ENCODE data around the gene CALM1. TPM values are rescaled to one million over a fixed set of nuclear protein-coding genes. Genes with fewer than 3 reads are reported as not detected.

Gene CALM1
- total and polyA plus RNA-seq, 2 experiments from 2014 or later, result 405 to 862 TPM

- Histone ChIP-seq H3K27me3 (no peaks in the 10 kb centered on the region), H3K9me2 (replicated peaks; ENCODE audit: insufficient read depth) (no peaks in the 10 kb centered on the region), H3K4me2 (no peak overlapping the region), H3K4me1 (ENCODE audit: insufficient read depth) (no peaks in the 10 kb centered on the region), H3K36me3 (replicated peaks; ENCODE audit: insufficient read depth, low read depth) (no peaks in the 10 kb centered on the region), H3K9me3 (ENCODE audit: low read depth) (no peaks in the 10 kb centered on the region), H4K20me1 (ENCODE audit: insufficient read depth, poor library complexity, severe bottlenecking) (peaks cover 38% of the 10 kb centered on the region), H3K27ac (no peak overlapping the region), H3K79me2 (peaks cover 32% of the 10 kb centered on the region), H2AFZ (no peak overlapping the region), H3K4me3 (no peak overlapping the region)
- TF ChIP-seq CTCF (IDR thresholded peaks at IDR 0.05; ENCODE audit: poor library complexity), result no peak
- 93% methylated on average over 9 of the region's 9 CpGs for WGBS (ENCODE audit: low lambda C conversion rate, missing lambda C conversion rate)
- no peak for DNase-seq (ENCODE audit: low spot score)
These were observed 8.3 kb downstream of the CALM1 start for GRCh38 chr14:90405101-90405500.

DNA sequence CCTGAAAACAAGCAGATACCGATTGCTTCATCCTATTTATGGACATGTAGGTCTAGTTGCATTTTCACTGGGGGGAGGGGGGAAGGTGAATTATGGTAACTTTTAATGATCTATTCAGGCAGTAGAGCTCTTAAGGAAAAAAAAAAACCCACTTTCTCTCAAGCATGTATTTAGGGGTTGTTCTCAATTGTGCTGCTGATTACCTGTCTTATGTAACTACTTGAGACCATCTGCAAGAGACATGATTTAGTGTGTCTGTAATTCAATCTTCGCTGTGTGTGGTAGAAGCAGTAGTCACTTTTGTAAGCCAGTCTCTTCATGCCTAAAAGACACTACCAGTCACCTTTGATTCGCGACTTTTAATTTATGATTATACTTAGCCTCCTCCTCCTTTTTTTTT, 8.9 kb downstream of the CALM1 start:
- 88% methylated on average over 4 of the region's 4 CpGs for WGBS (ENCODE audit: low lambda C conversion rate, missing lambda C conversion rate)
- peaks cover 31% of the 10 kb centered on the region for H4K20me1 ChIP-seq (ENCODE audit: insufficient read depth, poor library complexity, severe bottlenecking)

DNA sequence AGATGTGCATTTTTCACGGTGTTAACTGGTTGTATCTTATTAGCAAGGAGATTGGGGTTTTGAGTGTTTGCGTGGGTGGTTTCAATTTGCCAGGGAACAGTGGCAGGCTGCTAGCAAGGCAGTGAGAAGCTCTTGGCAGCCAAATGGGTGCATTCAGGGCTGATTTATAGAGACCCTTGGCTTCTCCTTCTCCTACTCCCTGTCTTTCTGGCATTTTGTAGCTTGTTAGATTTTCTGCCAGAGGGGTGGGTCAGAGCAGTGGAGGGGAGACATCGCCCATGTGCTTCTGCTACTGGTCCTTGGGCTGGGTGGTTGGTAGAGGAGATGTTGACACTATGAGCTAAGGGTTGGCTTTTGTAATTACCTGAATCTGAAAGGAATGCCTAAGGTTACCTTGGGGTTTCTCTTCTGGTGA, 9.6 kb downstream of the CALM1 start:
- no peaks in the 10 kb centered on the region for H3K4me1 ChIP-seq (ENCODE audit: insufficient read depth)
- TF ChIP-seq CTCF (IDR thresholded peaks at IDR 0.05; ENCODE audit: poor library complexity) (no peak), EZH2 (IDR thresholded peaks at IDR 0.05; ENCODE audit: borderline replicate concordance) (no peak), EZH2phosphoT487 (IDR thresholded peaks at IDR 0.05; ENCODE audit: low read depth, severe bottlenecking, unreplicated experiment) (no peak)
- peaks cover 25% of the 10 kb centered on the region for H4K20me1 ChIP-seq (ENCODE audit: insufficient read depth, poor library complexity, severe bottlenecking)
- H3K4me2 ChIP-seq, result no peak overlapping the region
- H3K9me2 ChIP-seq (replicated peaks; ENCODE audit: insufficient read depth), result no peaks in the 10 kb centered on the region
- H2AFZ ChIP-seq, result no peak overlapping the region
- 83% methylated on average over 3 of the region's 3 CpGs for WGBS (ENCODE audit: low lambda C conversion rate, missing lambda C conversion rate)
- DNase-seq (ENCODE audit: low spot score), result no peak
- no peaks in the 10 kb centered on the region for H3K27me3 ChIP-seq
- no peak overlapping the region for H3K4me3 ChIP-seq
- no peaks in the 10 kb centered on the region for H3K9me3 ChIP-seq (ENCODE audit: low read depth)
- H3K27ac ChIP-seq, result peak overlapping the region; percentile 8
- H3K36me3 ChIP-seq (replicated peaks; ENCODE audit: insufficient read depth, low read depth), result no peaks in the 10 kb centered on the region
- peaks cover 20% of the 10 kb centered on the region for H3K79me2 ChIP-seq

More for the DNA sequence above, 8.9 kb downstream of the CALM1 start:
- no peak overlapping the region for H3K4me3 ChIP-seq
- no peak overlapping the region for H3K27ac ChIP-seq
- no peak overlapping the region for H3K4me2 ChIP-seq
- no peaks in the 10 kb centered on the region for H3K36me3 ChIP-seq (replicated peaks; ENCODE audit: insufficient read depth, low read depth)
- H3K79me2 ChIP-seq, result peaks cover 26% of the 10 kb centered on the region
- H3K9me3 ChIP-seq (ENCODE audit: low read depth), result no peaks in the 10 kb centered on the region
- no peaks in the 10 kb centered on the region for H3K4me1 ChIP-seq (ENCODE audit: insufficient read depth)
- no peaks in the 10 kb centered on the region for H3K27me3 ChIP-seq
- no peak overlapping the region for H2AFZ ChIP-seq
- no peak for TF ChIP-seq EZH2 (IDR thresholded peaks at IDR 0.05; ENCODE audit: borderline replicate concordance)
- no peak for TF ChIP-seq CTCF (IDR thresholded peaks at IDR 0.05; ENCODE audit: poor library complexity)
- no peak for TF ChIP-seq EZH2phosphoT487 (IDR thresholded peaks at IDR 0.05; ENCODE audit: low read depth, severe bottlenecking, unreplicated experiment)
- DNase-seq (ENCODE audit: low spot score), result no peak
- H3K9me2 ChIP-seq (replicated peaks; ENCODE audit: insufficient read depth), result no peaks in the 10 kb centered on the region

GRCh38 chr14:90407230-90407629, 10.4 kb downstream of the CALM1 start:
- Histone ChIP-seq H3K9me2 (replicated peaks; ENCODE audit: insufficient read depth) (no peaks in the 10 kb centered on the region), H3K4me2 (no peak overlapping the region), H3K4me3 (no peak overlapping the region), H3K27ac (no peak overlapping the region), H3K9me3 (ENCODE audit: low read depth) (no peaks in the 10 kb centered on the region), H3K36me3 (replicated peaks; ENCODE audit: insufficient read depth, low read depth) (no peaks in the 10 kb centered on the region), H3K79me2 (peaks cover 11% of the 10 kb centered on the region), H4K20me1 (ENCODE audit: insufficient read depth, poor library complexity, severe bottlenecking) (peaks cover 17% of the 10 kb centered on the region), H2AFZ (no peak overlapping the region), H3K27me3 (no peaks in the 10 kb centered on the region), H3K4me1 (ENCODE audit: insufficient read depth) (no peaks in the 10 kb centered on the region)
- no peak for TF ChIP-seq EZH2 (IDR thresholded peaks at IDR 0.05; ENCODE audit: borderline replicate concordance)
- no peak for TF ChIP-seq EZH2phosphoT487 (IDR thresholded peaks at IDR 0.05; ENCODE audit: low read depth, severe bottlenecking, unreplicated experiment)
- DNase-seq (ENCODE audit: low spot score), result no peak
- WGBS (ENCODE audit: low lambda C conversion rate, missing lambda C conversion rate), result 99% methylated on average over 3 of the region's 3 CpGs

Measured in hepatocyte (in vitro differentiated cells).